ENCODE results near the gene DIAPH2.

DNA sequence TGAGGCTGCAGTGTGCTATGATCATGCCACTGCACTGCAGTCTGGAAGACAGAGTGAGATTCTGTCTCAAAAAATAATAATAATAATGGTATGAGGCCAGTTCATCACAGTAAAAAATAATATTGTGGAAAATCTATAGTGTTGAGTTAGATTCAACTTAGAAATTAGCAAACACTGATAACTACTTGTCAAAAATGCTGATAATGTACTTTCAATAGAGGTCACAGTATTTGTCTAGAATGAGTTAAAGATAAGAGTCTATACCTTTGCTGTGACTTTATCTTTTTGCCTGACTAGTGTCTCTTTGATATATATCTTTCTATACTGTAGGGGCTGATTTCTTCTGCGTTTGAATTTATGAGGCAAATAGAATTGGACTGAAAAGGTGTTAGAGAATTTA is 629.7 kb downstream of the DIAPH2 start:
- TF ChIP-seq CTCF (conservative IDR thresholded peaks at IDR 0.05; ENCODE audit: low read length) (no peak), EZH2phosphoT487 (IDR thresholded peaks at IDR 0.05; ENCODE audit: borderline replicate concordance) (no peak)
